Measurements from ENCODE around the gene ZNRD2. TPM values are rescaled to one million over a fixed set of nuclear protein-coding genes. Genes with fewer than 3 reads are reported as not detected.

ZNRD2 gene
- total RNA-seq, 1 experiment from 2014 or later = 66.8 TPM

DNA sequence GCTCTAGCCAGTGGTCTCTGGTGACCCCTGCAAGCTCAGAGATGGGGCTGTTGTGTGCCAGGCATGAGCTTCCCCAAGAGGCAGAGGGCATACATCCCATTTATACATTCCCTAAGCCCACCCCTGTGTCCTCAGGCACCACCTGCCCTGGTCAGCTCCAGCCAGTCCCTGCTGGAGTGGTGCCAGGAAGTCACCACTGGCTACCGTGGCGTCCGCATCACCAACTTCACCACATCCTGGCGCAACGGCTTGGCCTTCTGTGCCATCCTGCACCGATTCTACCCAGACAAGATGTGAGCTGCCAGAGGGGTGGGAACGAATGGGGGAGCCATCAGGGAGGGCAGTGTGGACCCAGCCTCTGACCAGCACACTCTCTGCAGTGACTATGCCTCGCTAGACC is 13.8 kb downstream of the ZNRD2 start:
- H3K9me2 ChIP-seq (ENCODE audit: insufficient read depth) = no peaks in the 10 kb centered on the region
- H3K27ac ChIP-seq (ENCODE audit: low read depth, low read length) = no peak overlapping the region
- no peak for ATAC-seq
- no peak overlapping the region for H3K9ac ChIP-seq (ENCODE audit: low read length)
- RAD21 ChIA-PET (ENCODE audit: low non-redundant PET in 1 of 2, low total read pairs in 2 of 2, uncharacterized antibody in 2 of 2, unreplicated experiment in 2 of 2) = no interaction called here
- no peak overlapping the region for H3K4me3 ChIP-seq (replicated peaks in 1 of 2; ENCODE audit: low read depth in 1 of 2, low read length in 2 of 2)
- H3K4me2 ChIP-seq (ENCODE audit: low read length) = no peak overlapping the region
- POLR2A ChIA-PET = no interaction called here
- BruUV-seq (replicated peaks) = no TSS peak
- intact Hi-C loops (cut with micrococcal nuclease) = no loop called here
- TF ChIP-seq YY1 (IDR thresholded peaks at IDR 0.05; ENCODE audit: extremely low read depth, insufficient replicate concordance, low read depth, low read length) (no peak), CBX3 (IDR thresholded peaks at IDR 0.05; ENCODE audit: low read depth) (no peak), EGR1 (IDR thresholded peaks at IDR 0.05; ENCODE audit: low read depth) (no peak), SP1 (IDR thresholded peaks at IDR 0.05; ENCODE audit: low read depth) (no peak), FOSL1 (IDR thresholded peaks at IDR 0.05; ENCODE audit: low read depth) (no peak), POLR2AphosphoS5 (IDR thresholded peaks at IDR 0.05; ENCODE audit: low read depth, low read length) (no peak), EZH2 (IDR thresholded peaks at IDR 0.05) (no peak), ELF1 (IDR thresholded peaks at IDR 0.05; ENCODE audit: borderline replicate concordance, low read depth) (no peak)
- TF ChIP-seq, protein P1, sequence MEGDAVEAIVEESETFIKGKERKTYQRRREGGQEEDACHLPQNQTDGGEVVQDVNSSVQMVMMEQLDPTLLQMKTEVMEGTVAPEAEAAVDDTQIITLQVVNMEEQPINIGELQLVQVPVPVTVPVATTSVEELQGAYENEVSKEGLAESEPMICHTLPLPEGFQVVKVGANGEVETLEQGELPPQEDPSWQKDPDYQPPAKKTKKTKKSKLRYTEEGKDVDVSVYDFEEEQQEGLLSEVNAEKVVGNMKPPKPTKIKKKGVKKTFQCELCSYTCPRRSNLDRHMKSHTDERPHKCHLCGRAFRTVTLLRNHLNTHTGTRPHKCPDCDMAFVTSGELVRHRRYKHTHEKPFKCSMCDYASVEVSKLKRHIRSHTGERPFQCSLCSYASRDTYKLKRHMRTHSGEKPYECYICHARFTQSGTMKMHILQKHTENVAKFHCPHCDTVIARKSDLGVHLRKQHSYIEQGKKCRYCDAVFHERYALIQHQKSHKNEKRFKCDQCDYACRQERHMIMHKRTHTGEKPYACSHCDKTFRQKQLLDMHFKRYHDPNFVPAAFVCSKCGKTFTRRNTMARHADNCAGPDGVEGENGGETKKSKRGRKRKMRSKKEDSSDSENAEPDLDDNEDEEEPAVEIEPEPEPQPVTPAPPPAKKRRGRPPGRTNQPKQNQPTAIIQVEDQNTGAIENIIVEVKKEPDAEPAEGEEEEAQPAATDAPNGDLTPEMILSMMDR (IDR thresholded peaks at IDR 0.05 in 2 of 3, conservative IDR thresholded peaks at IDR 0.05 in 1 of 3; ENCODE audit: borderline replicate concordance in 1 of 3, insufficient read depth in 1 of 3, low read depth in 2 of 3, low read length in 2 of 3) = no peak
- no peak overlapping the region for H2AFZ ChIP-seq (ENCODE audit: low read depth, low read length, poor library complexity, severe bottlenecking)
- peaks cover 14 to 25% of the 10 kb centered on the region in 2 experiments for H3K4me1 ChIP-seq (ENCODE audit: control insufficient read depth in 1 of 2, insufficient read depth in 2 of 2, low read length in 2 of 2)
- peaks cover 2 to 4% of the 10 kb centered on the region in 2 experiments; a peak in 2 of 4 replicates for H3K36me3 ChIP-seq (ENCODE audit: control insufficient read depth in 1 of 2, insufficient read depth in 2 of 2, low read length in 2 of 2)
- H3K9me3 ChIP-seq (ENCODE audit: control insufficient read depth in 1 of 2, insufficient read depth in 1 of 2, low read depth in 1 of 2, low read length in 2 of 2) = no peaks in the 10 kb centered on the region
- CTCF ChIA-PET = no interaction called here
- no peaks in the 10 kb centered on the region for H3K79me2 ChIP-seq (ENCODE audit: insufficient read depth, low read length)
- no peaks in the 10 kb centered on the region for H4K20me1 ChIP-seq (ENCODE audit: insufficient read depth)
- no peaks in the 10 kb centered on the region for H3K27me3 ChIP-seq (ENCODE audit: insufficient read depth, low read length)
- DNase-seq (ENCODE audit: low read depth, low spot score) = no peak
